ENCODE measurements around the gene SLC25A51. TPM values are rescaled to one million over a fixed set of nuclear protein-coding genes. Genes with fewer than 3 reads are reported as not detected.

SLC25A51 gene
- total RNA-seq, 2 donors from 2014 or later = 15.8 to 17.2 TPM

DNA sequence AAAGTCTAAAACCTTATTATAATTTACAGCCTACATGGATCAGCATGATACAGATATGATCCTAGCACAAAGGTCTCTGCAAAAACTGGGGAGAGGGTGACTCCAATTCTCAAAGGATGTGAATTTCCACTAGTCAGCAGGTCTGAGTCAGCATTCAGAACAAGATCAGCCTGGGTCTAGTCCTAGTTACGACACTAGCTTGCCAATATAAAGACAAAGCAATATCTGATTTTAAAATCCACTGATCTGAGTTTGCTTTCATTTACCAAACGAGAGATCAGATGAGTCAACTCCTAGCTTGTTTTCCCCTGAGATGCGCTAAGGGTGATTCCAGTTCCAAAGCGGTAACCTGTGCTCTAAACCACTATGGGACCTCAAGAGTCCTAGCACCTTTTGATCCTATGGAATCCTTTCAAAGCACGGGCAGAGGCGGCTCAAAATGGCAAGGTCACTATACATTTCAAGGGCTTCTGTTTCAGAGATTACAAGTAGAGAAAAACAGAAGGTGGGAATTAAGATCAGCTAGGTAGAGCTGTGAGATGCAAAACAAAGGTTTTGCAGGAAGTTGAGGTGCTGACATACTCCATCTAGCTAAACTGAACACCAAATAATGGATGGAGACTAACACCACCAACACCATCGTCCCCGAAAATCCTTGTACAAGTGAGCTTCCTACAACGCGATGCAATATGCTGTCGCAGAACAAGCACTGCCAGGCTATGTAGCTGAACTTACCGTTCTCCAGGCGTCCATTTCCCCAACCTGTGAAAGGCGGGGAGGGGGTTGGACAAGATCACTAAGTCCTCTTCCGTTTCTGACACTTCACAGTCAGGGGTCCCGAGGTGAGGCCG, 906 bp downstream of the SLC25A51 start:
- Histone ChIP-seq H3K4me1 (ENCODE audit: control insufficient read depth, insufficient read depth, low read length) (peaks cover 8% of the 10 kb centered on the region), H3K27ac (ENCODE audit: low read depth, low read length) (no peak overlapping the region), H3K4me3 (ENCODE audit: low read length) (peak overlapping the region; percentile 86), H3K9ac (ENCODE audit: extremely low read depth, low read length, poor library complexity, severe bottlenecking) (peak overlapping the region; percentile 41), H3K36me3 (ENCODE audit: control insufficient read depth, insufficient read depth, low read length) (peaks cover 19% of the 10 kb centered on the region), H3K9me3 (ENCODE audit: control insufficient read depth, low read length) (no peaks in the 10 kb centered on the region), H3K27me3 (ENCODE audit: control insufficient read depth, insufficient read depth, low read length, poor library complexity, severe bottlenecking) (no peaks in the 10 kb centered on the region)
- Mint-ChIP-seq H3K27ac (peak overlapping the region; percentile 88), H3K4me1 (peaks cover 17% of the 10 kb centered on the region), H3K4me3 (peak overlapping the region; percentile 77), H3K27me3 (ENCODE audit: insufficient read depth) (no peaks in the 10 kb centered on the region), H3K36me3 (ENCODE audit: low read depth) (peaks cover 14% of the 10 kb centered on the region), H3K9me3 (no peaks in the 10 kb centered on the region)
- WGBS, 2 experiments (ENCODE audit: insufficient coverage in 1 of 2, insufficient read length in 1 of 2) = 11 to 21% methylated on average over 12 to 17 of the region's 17 CpGs
- no peak for DNase-seq
- TF ChIP-seq CTCF (conservative IDR thresholded peaks at IDR 0.05) = no peak

DNA sequence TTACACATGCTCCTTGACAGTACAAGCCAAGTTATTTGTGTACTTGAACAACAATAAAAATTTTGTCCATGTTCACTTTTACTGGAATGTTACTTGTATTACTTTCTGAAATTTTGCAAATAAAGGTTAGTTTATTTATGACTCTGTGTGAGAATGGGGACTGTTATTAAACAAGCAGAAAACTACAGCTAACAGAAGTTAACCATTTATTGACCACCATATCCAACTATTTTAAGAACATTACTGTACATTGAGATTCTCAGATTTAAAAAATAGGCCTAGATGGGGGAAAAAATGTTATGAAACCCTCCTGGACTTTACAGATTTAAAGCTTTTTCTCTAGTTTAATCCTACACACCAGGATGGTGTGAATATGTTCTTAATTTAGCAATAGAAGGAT, 1.8 kb downstream of the SLC25A51 start:
- TF ChIP-seq CTCF (conservative IDR thresholded peaks at IDR 0.05) = no peak
- peaks cover 8% of the 10 kb centered on the region for H3K4me1 ChIP-seq (ENCODE audit: control insufficient read depth, insufficient read depth, low read length)
- H3K27me3 ChIP-seq (ENCODE audit: control insufficient read depth, insufficient read depth, low read length, poor library complexity, severe bottlenecking) = no peaks in the 10 kb centered on the region
- no peaks in the 10 kb centered on the region for H3K9me3 ChIP-seq (ENCODE audit: control insufficient read depth, low read length)
- H3K4me3 Mint-ChIP-seq = no peak overlapping the region
- no peak overlapping the region for H3K9ac ChIP-seq (ENCODE audit: extremely low read depth, low read length, poor library complexity, severe bottlenecking)
- peaks cover 19% of the 10 kb centered on the region for H3K36me3 Mint-ChIP-seq (ENCODE audit: low read depth)
- no peak overlapping the region for H3K27ac Mint-ChIP-seq
- no peaks in the 10 kb centered on the region for H3K27me3 Mint-ChIP-seq (ENCODE audit: insufficient read depth)
- no peak for DNase-seq
- H3K27ac ChIP-seq (ENCODE audit: low read depth, low read length) = no peak overlapping the region
- H3K4me1 Mint-ChIP-seq = peaks cover 17% of the 10 kb centered on the region
- H3K36me3 ChIP-seq (ENCODE audit: control insufficient read depth, insufficient read depth, low read length) = peaks cover 28% of the 10 kb centered on the region
- H3K9me3 Mint-ChIP-seq = no peaks in the 10 kb centered on the region
- H3K4me3 ChIP-seq (ENCODE audit: low read length) = peak overlapping the region; percentile 86

DNA sequence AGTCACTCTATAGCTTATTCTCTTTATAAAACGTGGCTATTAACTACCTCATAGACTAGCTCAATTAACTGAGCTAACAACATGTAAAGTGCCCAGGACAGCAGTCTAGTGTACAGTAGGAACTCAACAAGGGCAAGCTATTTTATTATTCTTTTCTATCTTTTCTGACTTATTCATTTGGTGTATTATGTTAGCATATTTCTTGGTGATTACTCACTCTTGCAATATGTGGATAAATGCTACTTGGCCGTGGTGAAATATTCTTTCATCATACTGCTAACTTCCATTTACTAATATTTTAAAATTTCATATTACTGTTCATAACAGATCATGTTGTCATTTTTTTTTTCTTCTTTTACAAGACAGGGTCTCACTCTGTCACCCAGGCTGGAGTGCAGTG, 4.9 kb downstream of the SLC25A51 start:
- DNase-seq = no peak
- H3K36me3 Mint-ChIP-seq (ENCODE audit: low read depth) = peaks cover 44% of the 10 kb centered on the region
- H3K27ac ChIP-seq (ENCODE audit: low read depth, low read length) = no peak overlapping the region
- no peak overlapping the region for H3K27ac Mint-ChIP-seq
- H3K9me3 Mint-ChIP-seq = no peaks in the 10 kb centered on the region
- H3K4me3 ChIP-seq (ENCODE audit: low read length) = no peak overlapping the region
- peaks cover 57% of the 10 kb centered on the region for H3K36me3 ChIP-seq (ENCODE audit: control insufficient read depth, insufficient read depth, low read length)
- 89 to 98% methylated on average over 1 to 2 of the region's 2 CpGs for WGBS, 2 experiments (ENCODE audit: insufficient coverage in 1 of 2, insufficient read length in 1 of 2)
- H3K4me1 Mint-ChIP-seq = peaks cover 7% of the 10 kb centered on the region
- H3K9ac ChIP-seq (ENCODE audit: extremely low read depth, low read length, poor library complexity, severe bottlenecking) = no peak overlapping the region
- no peak overlapping the region for H3K4me3 Mint-ChIP-seq
- H3K9me3 ChIP-seq (ENCODE audit: control insufficient read depth, low read length) = no peaks in the 10 kb centered on the region
- H3K27me3 Mint-ChIP-seq (ENCODE audit: insufficient read depth) = no peaks in the 10 kb centered on the region
- H3K27me3 ChIP-seq (ENCODE audit: control insufficient read depth, insufficient read depth, low read length, poor library complexity, severe bottlenecking) = no peaks in the 10 kb centered on the region
- TF ChIP-seq CTCF (conservative IDR thresholded peaks at IDR 0.05) = no peak
- H3K4me1 ChIP-seq (ENCODE audit: control insufficient read depth, insufficient read depth, low read length) = no peaks in the 10 kb centered on the region
